GM19397 (cell line): ENCODE data around the gene SNX2.

ENCODE experiments used
- ATAC-seq: cut with Tn5 transposase; IDR thresholded peaks from one replicate; pipeline ENCODE4 v1.9.1; 2021; ENCODE audit warnings: mild to moderate bottlenecking, moderate library complexity; ENCODE audit not compliant: unreplicated experiment

The SNX2 gene

DNA sequence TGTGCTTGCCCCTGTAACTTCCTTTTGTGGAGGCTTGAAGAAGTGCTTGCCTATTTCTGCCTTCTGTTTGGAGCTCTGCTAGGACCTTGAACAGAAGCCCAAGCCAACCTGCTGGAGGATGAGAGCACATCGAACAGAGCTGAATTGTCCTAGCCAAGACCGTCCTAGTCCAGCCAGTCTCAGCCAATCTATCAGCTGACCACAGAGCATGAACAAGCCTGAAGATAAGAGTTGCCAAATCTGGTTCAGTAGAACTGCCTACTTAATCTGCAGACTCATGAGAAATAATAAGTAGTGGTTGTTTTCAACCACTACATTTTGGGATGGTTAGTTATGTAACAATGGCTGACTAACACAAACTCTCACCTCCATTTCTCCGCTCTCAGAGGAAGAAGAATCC lies 4.4 kb upstream of the SNX2 start:
- no peak for ATAC-seq

DNA sequence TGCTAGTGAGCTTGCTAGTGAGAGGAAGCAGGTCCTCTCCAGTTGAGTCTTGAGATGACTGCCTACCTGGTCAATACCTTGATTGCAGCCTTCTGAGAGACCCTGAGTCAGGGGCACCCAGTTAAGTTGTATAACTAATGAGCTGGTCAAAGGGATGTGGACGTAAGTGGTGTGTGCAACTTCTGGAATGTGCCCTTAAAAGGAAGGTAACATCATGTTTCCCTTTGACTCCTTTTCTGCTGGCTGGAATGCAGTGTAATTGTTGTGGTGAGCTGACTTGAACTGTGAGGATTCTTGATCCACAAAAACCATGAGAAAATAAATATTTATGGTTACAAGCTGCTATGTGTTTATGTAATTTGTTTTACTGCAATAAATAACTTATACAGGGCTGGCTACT lies 2.4 kb upstream of the SNX2 start:
- ATAC-seq, result no peak

DNA sequence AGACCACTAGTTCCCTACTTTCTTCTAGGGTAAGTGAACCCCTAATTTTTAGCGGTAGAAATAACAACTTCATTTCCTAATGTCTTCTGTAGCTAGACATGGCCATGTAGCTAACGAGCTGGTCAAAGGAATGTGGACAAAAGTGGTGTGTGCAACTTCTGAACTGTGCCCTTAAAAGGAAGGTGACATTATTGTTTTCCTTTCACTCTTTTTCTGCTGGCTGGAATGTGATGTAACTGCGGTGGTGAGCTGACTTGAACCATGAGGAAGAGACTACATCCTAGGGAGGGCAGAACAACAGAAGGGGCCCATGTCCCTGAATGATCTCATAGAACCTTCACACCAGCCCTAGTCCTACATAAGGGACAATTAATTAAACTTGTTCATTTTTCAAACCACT lies 1.3 kb upstream of the SNX2 start:
- no peak for ATAC-seq

DNA sequence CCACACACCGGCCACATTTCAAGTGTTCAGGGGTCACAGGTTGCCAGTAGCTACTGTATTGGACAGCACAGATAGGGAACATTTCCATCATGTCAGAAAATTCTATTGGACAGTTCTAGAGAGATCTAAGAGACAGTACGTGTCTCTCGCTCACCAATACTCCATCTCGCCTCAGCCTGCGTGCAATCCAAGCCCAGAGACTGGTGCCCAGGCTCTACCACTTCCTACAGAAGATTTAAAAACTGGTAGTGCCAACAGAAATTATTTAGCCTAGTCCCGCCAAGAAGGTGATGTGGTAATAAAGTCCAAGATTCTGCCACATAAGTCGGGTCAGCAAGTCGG lies 390 bp upstream of the SNX2 start:
- peak; percentile 30 for ATAC-seq

DNA sequence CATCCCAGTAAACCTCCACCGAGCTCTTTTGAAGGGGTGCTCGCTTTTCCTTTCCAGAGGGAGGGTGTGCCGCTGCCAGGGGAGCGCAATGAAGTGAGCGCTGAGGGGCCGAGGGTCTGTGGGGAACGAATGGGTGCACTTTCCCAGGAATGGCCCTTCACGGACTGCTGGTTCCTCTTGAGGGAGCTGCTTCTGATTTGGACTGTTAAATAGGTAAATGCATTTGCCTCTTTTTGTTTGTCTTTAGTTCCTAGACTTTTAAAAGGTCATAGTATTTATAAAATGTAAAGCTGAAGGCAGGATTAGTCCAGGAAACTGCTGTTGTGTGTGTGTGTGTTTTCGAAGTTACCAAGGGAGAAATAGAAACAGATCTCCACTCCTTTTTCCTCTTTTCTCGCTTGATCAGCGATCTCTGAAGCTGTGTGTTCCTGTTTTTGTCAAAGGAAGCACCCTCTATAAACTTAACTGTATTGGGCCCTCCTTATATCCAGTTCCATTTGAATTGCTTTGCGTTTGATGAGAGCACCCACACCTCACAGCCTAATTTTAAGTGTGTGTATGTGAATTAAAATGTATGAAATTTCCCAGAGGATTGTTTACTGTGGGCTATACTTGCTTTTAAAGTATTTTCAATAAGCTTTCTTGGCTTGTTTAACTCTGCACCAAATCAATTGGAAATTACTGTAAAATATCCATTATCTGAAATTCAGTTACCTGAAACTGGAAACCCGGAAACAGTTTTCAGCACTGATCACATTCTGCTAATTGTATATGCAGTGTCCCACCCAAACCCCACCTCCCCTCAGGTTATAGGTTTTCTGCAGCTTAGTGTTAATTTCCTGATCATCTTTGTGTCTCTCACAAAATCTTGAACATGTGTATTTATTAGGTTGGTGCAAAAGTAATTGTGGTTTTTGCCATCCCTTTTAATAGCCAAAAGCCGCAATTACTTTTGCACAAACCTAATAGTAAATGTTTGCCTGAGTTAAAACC lies 966 bp downstream of the SNX2 start:
- ATAC-seq, result no peak

DNA sequence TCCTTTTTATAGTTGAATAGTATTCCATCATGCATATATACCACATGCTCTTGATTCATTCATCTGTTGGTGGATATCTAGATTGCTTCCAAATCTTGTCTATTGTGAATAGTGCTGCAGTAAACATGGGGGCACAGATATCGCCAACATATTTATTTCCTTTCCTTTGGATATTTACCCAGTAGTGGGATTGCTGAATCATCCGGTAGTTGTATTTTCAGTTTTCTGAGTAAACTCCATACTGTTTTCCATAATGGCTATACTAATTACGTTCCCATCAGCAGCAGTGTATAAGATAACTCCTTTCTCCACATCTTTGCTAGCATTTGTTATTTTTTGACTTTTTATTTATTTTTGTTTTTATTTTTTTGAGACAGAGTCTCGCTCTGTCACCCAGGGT lies 3.3 kb downstream of the SNX2 start:
- ATAC-seq, result no peak

DNA sequence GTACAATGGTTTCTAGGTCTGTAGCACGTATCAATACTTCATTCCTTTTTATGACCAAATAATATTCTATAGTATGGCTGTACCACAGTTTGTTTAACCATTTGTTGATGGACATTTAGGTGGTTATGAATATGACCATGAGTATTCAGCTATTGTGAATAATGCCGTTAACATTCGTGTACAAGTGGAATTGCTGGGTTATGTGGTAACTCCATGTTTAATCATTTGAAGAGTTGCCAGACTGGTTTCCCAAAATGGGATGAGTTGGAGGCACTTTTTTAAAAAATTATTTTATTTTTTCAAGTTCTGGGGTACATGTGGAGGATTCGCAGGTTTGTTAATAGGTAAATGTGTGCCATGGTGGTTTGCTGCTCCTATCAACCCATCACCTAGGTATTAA lies 4.6 kb downstream of the SNX2 start:
- no peak for ATAC-seq

DNA sequence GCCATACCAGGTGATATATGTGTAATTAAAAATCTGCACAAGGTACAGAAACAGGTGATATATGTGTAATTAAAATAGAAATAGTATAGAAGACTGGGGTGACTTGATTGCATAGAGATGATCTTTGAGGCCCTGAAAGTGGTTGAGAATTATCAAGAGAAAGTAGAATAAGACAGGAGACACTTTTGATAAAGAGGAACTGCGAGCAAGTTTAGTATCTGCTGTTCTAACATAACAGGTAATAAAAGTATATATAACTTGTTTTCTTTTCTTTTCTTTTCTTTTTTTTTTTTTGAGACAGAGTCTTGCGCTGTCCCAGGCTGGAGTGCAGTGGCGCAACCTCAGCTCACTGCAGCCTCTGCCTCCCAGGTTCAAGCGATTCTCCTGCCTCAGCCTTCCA lies 5.4 kb downstream of the SNX2 start:
- ATAC-seq, result no peak

DNA sequence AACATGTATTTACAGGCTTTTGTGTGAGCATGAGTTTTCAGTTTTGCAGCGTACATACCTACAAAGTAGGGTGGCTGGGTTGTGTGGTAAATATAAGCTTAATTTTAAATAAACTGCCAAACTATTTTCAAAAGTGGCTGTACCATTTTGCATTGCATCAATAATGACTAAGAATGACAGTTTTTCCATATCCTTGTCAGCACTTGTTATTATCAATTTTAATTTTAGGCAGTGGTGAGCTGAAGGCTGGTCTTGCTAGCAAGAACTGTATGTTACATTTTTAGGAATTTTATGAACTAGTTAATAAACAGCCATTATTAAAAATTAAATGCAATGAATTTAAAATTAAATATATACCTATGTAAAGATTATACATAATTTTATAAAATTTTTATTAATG lies 6.6 kb downstream of the SNX2 start:
- ATAC-seq, result no peak

DNA sequence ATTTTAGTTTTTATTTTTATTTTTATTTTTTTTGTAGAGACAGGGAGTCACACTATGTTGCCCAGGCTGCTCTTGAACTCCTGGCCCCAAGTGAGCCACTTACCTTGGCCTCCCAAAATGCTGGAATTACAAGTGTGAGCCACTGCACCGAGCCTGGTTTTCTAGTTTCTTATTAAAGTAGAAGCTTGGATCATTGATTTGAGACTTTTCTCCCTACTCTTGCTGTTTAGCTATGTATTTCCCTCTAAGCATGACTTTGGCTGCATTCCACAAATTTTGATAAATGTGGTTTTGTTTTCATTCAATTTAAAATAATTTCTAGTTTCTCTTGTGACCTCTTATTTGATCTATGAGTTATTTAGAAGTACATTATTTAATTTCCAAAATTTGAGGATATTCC lies 10.4 kb downstream of the SNX2 start:
- no peak for ATAC-seq

DNA sequence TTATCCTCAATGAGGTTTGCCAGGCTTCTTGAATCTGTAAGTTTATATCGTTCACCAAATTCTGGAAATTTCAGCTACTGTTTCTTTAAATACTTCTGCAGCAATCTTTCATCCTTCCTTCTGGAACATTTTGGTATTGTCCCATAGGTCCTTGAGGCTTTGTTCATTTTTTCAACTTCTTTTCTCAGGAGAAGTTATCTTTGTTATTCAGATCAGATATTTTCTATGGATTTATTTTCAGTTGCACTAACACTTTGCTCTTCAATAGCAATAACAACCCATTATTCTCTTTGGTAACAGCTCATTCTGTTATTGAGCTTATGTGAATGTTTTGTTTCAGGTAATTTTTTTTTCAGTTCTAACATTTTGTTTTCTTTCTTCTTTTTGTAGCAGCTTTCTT lies 13.5 kb downstream of the SNX2 start:
- no peak for ATAC-seq

DNA sequence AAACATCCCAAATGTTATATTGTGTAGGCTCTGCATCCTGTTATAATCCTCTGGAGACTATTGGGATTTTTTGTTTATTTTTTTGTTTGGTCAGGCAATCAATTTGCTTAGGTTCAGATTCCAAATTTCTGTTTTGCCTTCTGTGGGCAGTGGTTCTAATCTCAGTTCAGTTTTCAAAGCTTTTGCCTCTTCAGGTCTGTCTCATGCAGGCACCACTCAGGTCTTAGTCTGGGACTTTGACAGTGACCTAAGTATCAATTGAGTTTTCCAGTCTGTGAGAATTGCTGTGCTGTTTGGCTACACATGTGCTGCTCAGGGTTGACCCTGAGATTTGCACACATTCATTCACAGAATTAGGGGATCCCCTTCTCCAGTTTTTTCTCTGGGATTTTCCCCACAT lies 14.1 kb downstream of the SNX2 start:
- ATAC-seq, result no peak

DNA sequence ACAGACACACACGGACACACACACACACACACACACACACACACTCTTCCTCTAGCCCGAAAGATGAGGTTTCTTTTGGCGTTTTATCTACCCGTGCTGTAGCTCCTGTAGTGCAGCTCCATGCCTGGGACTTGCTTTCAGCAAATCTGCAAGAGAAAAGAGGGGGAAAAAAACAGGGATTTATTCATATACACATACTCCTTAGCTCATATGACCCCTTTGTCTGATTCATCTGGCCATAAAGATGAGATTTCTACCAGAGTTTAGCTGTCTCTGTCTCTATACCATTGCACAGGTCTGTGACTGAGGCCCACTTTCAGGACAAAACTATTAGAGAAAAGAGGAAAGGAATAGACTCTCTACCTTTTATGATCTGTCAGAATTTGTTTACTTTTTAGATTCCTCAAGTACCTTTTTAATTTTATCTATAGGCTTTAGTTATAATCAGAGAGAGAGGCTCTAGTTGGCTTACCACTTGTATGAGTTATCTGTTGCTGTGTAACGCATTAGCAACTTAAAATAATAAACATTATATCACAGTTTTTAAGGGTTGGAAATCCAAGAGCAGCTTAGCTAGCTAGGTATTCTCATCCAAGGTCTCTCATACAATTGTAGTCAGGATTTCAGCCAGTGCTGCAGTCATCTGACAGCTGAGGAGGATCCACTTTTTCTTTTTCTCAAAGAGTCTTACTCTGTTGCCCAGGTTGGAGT lies 14.7 kb downstream of the SNX2 start:
- no peak for ATAC-seq

DNA sequence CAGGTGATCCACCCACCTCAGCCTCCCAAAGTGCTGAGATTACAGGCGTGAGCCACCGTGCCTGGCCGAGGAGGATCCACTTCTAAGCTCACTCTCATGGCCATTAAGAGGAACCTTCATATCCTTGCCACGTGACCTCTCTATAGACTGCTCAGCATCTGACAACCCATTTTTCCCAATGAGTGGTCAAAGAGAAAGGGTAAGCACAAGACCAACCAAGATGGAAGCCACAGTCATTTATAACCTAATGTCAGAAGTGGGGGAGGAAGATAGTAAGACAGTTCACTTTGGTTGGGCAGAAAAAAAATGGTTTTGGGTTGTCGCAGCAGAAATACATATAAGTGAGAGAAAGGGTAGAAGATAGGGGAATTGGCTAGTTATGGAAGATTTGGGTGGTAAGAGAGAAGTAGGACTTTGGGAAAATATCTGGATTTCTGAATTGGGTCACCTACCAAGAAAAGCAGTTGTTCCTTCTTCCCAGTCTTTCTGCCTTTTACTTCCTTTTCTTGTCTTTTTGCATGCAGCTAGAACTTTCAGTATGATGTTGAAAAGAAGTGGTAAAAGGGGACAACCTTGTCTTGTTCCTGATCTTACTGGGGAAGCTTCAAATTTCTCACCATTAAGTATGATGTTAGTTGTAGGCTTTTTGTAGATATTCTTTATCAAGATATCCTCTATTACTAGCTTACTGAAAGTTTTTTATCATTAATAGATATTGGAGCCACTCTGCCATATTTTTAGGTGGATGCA lies 15.6 kb downstream of the SNX2 start:
- ATAC-seq, result no peak

DNA sequence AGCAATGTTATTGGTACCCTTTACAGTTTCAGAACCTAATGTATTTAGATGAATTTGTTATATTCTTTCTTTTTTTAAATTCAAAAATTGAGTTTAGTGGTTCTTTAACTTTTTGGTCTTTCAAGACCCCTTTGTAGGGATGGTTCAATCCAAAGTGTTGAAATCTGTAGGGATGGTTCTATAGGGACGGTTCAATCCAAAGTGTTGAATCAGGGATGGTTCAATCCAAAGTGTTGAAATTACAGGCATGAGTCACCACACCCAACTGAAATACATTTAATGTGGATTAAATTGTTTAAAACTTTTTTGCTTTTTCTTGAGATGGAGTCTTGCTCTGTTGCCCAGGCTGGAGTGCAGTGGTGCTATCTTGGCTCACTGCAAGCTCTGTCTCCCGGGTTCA lies 30.6 kb downstream of the SNX2 start:
- ATAC-seq, result no peak

DNA sequence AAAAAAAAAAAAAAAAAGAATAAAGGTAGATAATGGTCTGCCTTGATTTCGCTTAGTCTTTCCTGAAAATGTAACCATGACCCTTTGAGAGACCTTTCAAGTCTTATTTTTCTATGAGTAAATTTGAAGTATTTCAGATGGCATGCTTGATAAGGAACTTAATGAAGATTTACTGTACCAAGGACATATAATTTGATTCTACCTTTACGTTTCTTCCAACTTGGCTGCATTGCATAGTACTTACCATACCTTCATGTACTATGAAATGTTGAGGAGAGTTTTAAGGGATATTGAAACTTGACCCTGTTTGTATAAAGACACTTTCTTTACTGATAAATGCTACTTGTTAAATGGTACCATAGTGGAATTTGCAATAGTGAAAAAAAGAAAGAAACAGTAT lies 35.5 kb downstream of the SNX2 start:
- no peak for ATAC-seq

DNA sequence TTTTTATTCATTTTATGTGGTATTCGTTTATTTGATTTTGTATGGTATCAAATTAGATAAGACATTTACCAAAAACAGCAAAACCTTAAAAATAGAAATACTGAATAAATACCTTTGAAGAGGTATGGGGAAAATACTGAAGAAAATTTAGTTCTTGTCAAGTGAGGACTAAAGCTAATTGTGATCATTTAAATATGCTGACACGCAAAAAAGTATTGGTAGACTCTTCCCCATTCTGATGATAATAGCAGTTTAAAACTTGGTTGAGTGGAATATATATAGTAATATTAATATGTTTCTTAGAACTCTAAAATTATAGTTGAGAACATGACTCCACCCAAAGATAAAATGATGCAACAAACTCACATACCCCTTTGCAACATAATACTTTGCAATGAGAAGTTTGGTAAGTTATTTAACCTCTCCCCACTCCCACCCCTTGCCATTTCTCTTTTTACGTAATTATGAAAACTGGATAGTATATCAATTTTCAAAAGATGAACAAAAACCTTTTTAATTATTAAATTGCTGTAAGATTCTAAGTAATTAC lies 40.4 kb downstream of the SNX2 start:
- no peak for ATAC-seq

DNA sequence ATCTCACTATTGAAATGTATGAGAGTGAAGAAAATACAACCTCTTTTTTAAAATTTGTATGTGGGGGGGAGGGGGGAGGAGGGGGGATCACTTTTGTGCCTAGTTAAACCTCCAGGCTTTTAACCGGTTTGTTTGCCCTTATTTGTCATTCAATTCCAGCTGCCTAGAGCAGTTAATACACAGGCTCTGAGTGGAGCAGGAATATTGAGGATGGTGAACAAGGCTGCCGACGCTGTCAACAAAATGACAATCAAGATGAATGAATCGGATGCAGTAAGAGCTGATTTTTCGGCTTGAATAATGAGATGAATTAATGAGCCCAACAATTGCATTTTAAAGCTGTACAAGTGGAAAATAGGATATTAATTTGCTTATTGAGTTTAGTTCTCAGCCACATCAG lies 41.9 kb downstream of the SNX2 start:
- no peak for ATAC-seq

DNA sequence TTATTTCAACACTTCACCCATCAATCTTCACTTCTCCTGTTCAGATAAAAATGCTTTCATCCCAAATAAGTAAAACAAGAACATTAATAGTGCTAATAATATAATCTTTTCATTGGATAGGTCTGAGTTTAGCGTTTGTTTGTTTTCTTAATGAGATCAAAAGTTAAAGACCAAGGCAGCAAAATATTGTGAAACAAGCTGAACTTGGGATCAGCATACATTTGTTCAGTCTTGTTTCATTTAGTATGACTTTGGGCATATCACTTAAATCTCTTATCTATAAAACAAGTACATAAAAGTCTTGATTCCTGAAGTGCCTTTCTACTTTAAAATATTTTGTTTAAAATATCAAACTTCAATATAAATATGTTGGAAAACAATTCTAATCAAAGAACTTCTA lies 57.1 kb downstream of the SNX2 start:
- ATAC-seq, result no peak

DNA sequence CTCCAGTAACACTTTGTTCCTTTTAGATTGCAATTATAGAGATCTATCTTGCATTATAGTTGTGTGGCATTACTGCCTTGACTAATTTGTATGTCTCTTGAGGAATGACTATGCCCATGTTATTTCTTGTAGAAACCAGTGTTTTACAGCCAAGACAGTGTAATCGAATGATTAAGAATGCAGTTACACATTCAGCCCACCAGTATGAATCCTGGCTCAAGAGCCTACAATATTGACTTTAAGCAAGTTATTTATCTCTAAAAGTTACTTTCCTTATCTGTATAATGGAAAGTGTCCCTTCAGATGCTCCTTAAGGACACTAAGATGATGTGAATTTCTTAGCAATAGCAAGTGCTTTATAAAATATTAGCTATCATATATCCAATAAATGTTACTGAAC lies 60.8 kb downstream of the SNX2 start:
- no peak for ATAC-seq

DNA sequence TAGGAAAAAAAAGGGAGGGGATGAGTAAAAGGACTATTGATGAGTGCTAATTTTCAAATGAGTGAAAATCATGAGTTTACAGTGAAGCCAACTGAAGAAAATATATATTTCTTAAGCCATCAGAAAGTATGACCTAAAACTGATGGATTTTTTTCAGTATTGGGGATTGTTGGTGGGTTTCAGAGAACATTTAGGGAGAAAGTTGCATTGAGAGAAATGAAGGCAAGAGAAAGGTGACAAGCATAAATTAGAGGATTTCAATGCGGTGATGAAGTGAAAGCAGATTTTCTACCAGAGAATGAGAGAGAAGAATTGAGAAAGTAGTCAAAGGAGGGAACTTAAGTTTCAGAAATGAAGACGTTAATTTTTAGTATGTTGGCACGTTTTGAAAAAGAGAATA lies 62.1 kb downstream of the SNX2 start:
- ATAC-seq, result no peak
